Duodenal mucosa (tissue), 2 donors: ENCODE results near the gene SEC61A2.

Experiments used
- H3K27ac ChIP-seq: one replicate; pipeline ENCODE4 v1.7.0; 2013; ENCODE audit warnings: low read depth, low read length
- H3K27me3 ChIP-seq, 2 donors: one replicate each; pipeline ENCODE4 v1.7.0; 2013; ENCODE audit warnings: low read length in 2 of 2, control low read depth in 1 of 2; ENCODE audit not compliant: insufficient read depth in 2 of 2, control insufficient read depth in 1 of 2
- H3K36me3 ChIP-seq, 2 donors: one replicate each; pipeline ENCODE4 v1.7.0; 2013; ENCODE audit warnings: low read length in 2 of 2, control low read depth in 1 of 2; ENCODE audit not compliant: insufficient read depth in 2 of 2, control insufficient read depth in 1 of 2
- H3K4me1 ChIP-seq, 2 donors: one replicate each; pipeline ENCODE4 v1.7.0; 2013; ENCODE audit warnings: low read length in 2 of 2, control low read depth in 1 of 2; ENCODE audit not compliant: insufficient read depth in 2 of 2, control insufficient read depth in 1 of 2
- H3K4me3 ChIP-seq, 2 donors: one replicate each; pipeline ENCODE4 v1.7.0; 2013; ENCODE audit warnings: low read length in 2 of 2, low read depth in 1 of 2
- H3K9ac ChIP-seq, 2 donors: one replicate each; pipeline ENCODE4 v1.7.0; 2013; ENCODE audit warnings: low read length in 2 of 2, low read depth in 1 of 2
- H3K9me3 ChIP-seq, 2 donors: one replicate each; pipeline ENCODE4 v1.7.0; 2013; ENCODE audit warnings: low read length in 2 of 2, control low read depth in 1 of 2; ENCODE audit not compliant: control insufficient read depth in 1 of 2

SEC61A2 gene

GRCh38 chr10:12195281-12195602 is 65.8 kb downstream of the SEC61A2 start:
- peaks cover 8 to 21% of the 10 kb centered on the region in 2 donors for H3K4me1 ChIP-seq
- peaks cover 4 to 17% of the 10 kb centered on the region in 2 donors for H3K36me3 ChIP-seq
- H3K9me3 ChIP-seq, result no peaks in the 10 kb centered on the region
- no peaks in the 10 kb centered on the region for H3K27me3 ChIP-seq
- H3K9ac ChIP-seq, result peak overlapping the region; percentile 69 to 73
- H3K27ac ChIP-seq, result peak overlapping the region; percentile 74
- H3K4me3 ChIP-seq, result peak overlapping the region; percentile 96 to 98

GRCh38 chr10:12195603-12196506 is 66.4 kb downstream of the SEC61A2 start, which contains the start of the genes CDC123 and NUDT5:
Gene CDC123 (plus strand): TSS chr10:12196188. CDS start chr10:12196246, 58 bp downstream.
Gene NUDT5 (minus strand): TSS chr10:12195891. CDS start chr10:12186291, 9,600 bp downstream.
- Histone ChIP-seq H3K9me3 (no peaks in the 10 kb centered on the region), H3K36me3 (peaks cover 4 to 23% of the 10 kb centered on the region in 2 donors), H3K4me1 (peaks cover 8 to 21% of the 10 kb centered on the region in 2 donors), H3K27ac (peak within 1 kb of the TSS; percentile 74), H3K9ac (peak within 1 kb of the TSS; percentile 69 to 73), H3K27me3 (no peaks in the 10 kb centered on the region), H3K4me3 (peak within 1 kb of the TSS; percentile 96 to 98)

- H3K9ac ChIP-seq, result peak overlapping the region; percentile 69 to 73
Observed at GRCh38 chr10:12196531-12197211, 67.2 kb downstream of the SEC61A2 start.

GRCh38 chr10:12198156-12198555 is 68.7 kb downstream of the SEC61A2 start:
- Histone ChIP-seq H3K27me3 (no peaks in the 10 kb centered on the region), H3K4me1 (peaks cover 8 to 21% of the 10 kb centered on the region in 2 donors), H3K9ac (no peak overlapping the region), H3K27ac (no peak overlapping the region), H3K9me3 (no peaks in the 10 kb centered on the region), H3K4me3 (no peak overlapping the region), H3K36me3 (peaks cover 4 to 42% of the 10 kb centered on the region in 2 donors)

More at GRCh38 chr10:12196531-12197211, 67.2 kb downstream of the SEC61A2 start:
- Histone ChIP-seq H3K4me1 (peaks cover 8 to 21% of the 10 kb centered on the region in 2 donors), H3K36me3 (peaks cover 4 to 27% of the 10 kb centered on the region in 2 donors), H3K27me3 (no peaks in the 10 kb centered on the region), H3K27ac (peak overlapping the region; percentile 74), H3K4me3 (peak overlapping the region; percentile 96 to 98), H3K9me3 (no peaks in the 10 kb centered on the region)

- Histone ChIP-seq H3K36me3 (peaks cover 4 to 56% of the 10 kb centered on the region in 2 donors), H3K27me3 (no peaks in the 10 kb centered on the region), H3K9ac (no peak overlapping the region), H3K4me1 (peaks cover 0 to 14% of the 10 kb centered on the region in 2 donors), H3K27ac (no peak overlapping the region), H3K9me3 (no peaks in the 10 kb centered on the region), H3K4me3 (no peak overlapping the region)
Observed at GRCh38 chr10:12200850-12201249, 71.4 kb downstream of the SEC61A2 start.

GRCh38 chr10:12201543-12201942 is 72.1 kb downstream of the SEC61A2 start:
- Histone ChIP-seq H3K9ac (no peak overlapping the region), H3K4me3 (no peak overlapping the region), H3K27ac (no peak overlapping the region), H3K4me1 (peaks cover 0 to 14% of the 10 kb centered on the region in 2 donors), H3K36me3 (peaks cover 4 to 56% of the 10 kb centered on the region in 2 donors), H3K27me3 (no peaks in the 10 kb centered on the region), H3K9me3 (no peaks in the 10 kb centered on the region)

- H3K27me3 ChIP-seq, result no peaks in the 10 kb centered on the region
- no peak overlapping the region for H3K4me3 ChIP-seq
- no peak overlapping the region for H3K9ac ChIP-seq
- H3K9me3 ChIP-seq, result no peaks in the 10 kb centered on the region
- peaks cover 4 to 56% of the 10 kb centered on the region in 2 donors for H3K36me3 ChIP-seq
- no peak overlapping the region for H3K27ac ChIP-seq
- H3K4me1 ChIP-seq, result peaks cover 0 to 7% of the 10 kb centered on the region in 2 donors
Observed at GRCh38 chr10:12202226-12202625, 72.7 kb downstream of the SEC61A2 start.

- Histone ChIP-seq H3K27ac (no peak overlapping the region), H3K4me3 (no peak overlapping the region), H3K9me3 (no peaks in the 10 kb centered on the region), H3K4me1 (no peaks in the 10 kb centered on the region), H3K27me3 (no peaks in the 10 kb centered on the region), H3K9ac (no peak overlapping the region), H3K36me3 (peaks cover under 1 to 66% of the 10 kb centered on the region in 2 donors)
Observed at GRCh38 chr10:12205082-12205481, 75.6 kb downstream of the SEC61A2 start.

- H3K27me3 ChIP-seq, result no peaks in the 10 kb centered on the region
- no peak overlapping the region for H3K4me3 ChIP-seq
- H3K27ac ChIP-seq, result no peak overlapping the region
- peaks cover 5 to 63% of the 10 kb centered on the region in 2 donors for H3K36me3 ChIP-seq
- H3K4me1 ChIP-seq, result no peaks in the 10 kb centered on the region
- no peaks in the 10 kb centered on the region for H3K9me3 ChIP-seq
- H3K9ac ChIP-seq, result no peak overlapping the region
Observed at GRCh38 chr10:12207114-12207513, 77.6 kb downstream of the SEC61A2 start.

GRCh38 chr10:12208460-12208859 is 79.0 kb downstream of the SEC61A2 start:
- H3K4me1 ChIP-seq, result no peaks in the 10 kb centered on the region
- H3K36me3 ChIP-seq, result peaks cover 5 to 55% of the 10 kb centered on the region in 2 donors
- H3K4me3 ChIP-seq, result no peak overlapping the region
- H3K27ac ChIP-seq, result no peak overlapping the region
- H3K9ac ChIP-seq, result no peak overlapping the region
- no peaks in the 10 kb centered on the region for H3K27me3 ChIP-seq
- no peaks in the 10 kb centered on the region for H3K9me3 ChIP-seq
